B cell (primary cell): ENCODE measurements around the gene RASGRP3. TPM values are rescaled to one million over a fixed set of nuclear protein-coding genes. Genes with fewer than 3 reads are reported as not detected.

Experiments used
- ATAC-seq: fragments of 200-7000 bp; cut with Tn5 transposase; one replicate; pipeline ENCODE4 v1.10.0; 2021; ENCODE audit warnings: low read depth, mild to moderate bottlenecking, moderate number of reproducible peaks, moderate library complexity
- CTCF ChIA-PET: fragments of 350-600 bp; sonication (Branson Sonifier 250); formaldehyde crosslinking; loops from one replicate; lab custom pipeline; 2021; ENCODE audit warnings: antibody characterized with exemption, inconsistent platforms; lab: Charles Lee
- POLR2A ChIA-PET: fragments of 350-600 bp; sonication (Branson Sonifier 250); formaldehyde crosslinking; loops from one replicate; lab custom pipeline; 2021; ENCODE audit warnings: antibody characterized with exemption; lab: Charles Lee
- DNase-seq: peaks from one replicate; pipeline ENCODE4 v3.0.0; 2013
- H2AFZ ChIP-seq: 2 replicates; pipeline ENCODE4 v1.6.1; 2012; ENCODE audit warnings: mild to moderate bottlenecking, low read depth, low read length; ENCODE audit not compliant: insufficient read depth, poor library complexity, severe bottlenecking
- H3K27ac ChIP-seq, 2 donors: 1 replicate in 1 of 2; 2 replicates in 1 of 2; pipeline ENCODE4 v1.5.1; 2012 to 2013; ENCODE audit warnings: low read length in 2 of 2, mild to moderate bottlenecking in 2 of 2, moderate library complexity in 1 of 2
- H3K27me3 ChIP-seq, 4 experiments: fragments of 200-600 bp in 1 of 4; sonication (generic) in 1 of 4; replicated peaks in 1 of 4; 1 replicate in 2 of 4; 2 replicates in 2 of 4; pipeline versions ENCODE4 v1.6.1 to v1.7.0; 2013 to 2016; ENCODE audit warnings: low read length in 3 of 4, mild to moderate bottlenecking in 2 of 4, mixed read lengths in 1 of 4, moderate library complexity in 1 of 4; ENCODE audit not compliant: insufficient read depth in 4 of 4, control insufficient read depth in 3 of 4; ENCODE audit errors: control extremely low read depth in 1 of 4
- H3K36me3 ChIP-seq, 2 experiments: replicated peaks in 1 of 2; 1 replicate in 1 of 2; 2 replicates in 1 of 2; pipeline versions ENCODE4 v1.6.1 to v1.7.1; 2013; ENCODE audit warnings: low read length in 1 of 2; ENCODE audit not compliant: insufficient read depth in 2 of 2, control insufficient read depth in 1 of 2; ENCODE audit errors: control extremely low read depth in 1 of 2, extremely low read depth in 1 of 2
- H3K4me1 ChIP-seq, 2 donors: fragments of 200-600 bp in 1 of 2; sonication (generic) in 1 of 2; 1 replicate in 1 of 2; 2 replicates in 1 of 2; pipeline versions ENCODE4 v1.5.1 to v1.6.1; 2013 to 2017; ENCODE audit warnings: low read length in 2 of 2; ENCODE audit not compliant: control insufficient read depth in 2 of 2, insufficient read depth in 2 of 2
- H3K4me2 ChIP-seq: replicated peaks from 2 replicates; pipeline ENCODE3; 2012; ENCODE audit warnings: mild to moderate bottlenecking, low read depth, low read length; ENCODE audit not compliant: poor library complexity, severe bottlenecking
- H3K4me3 ChIP-seq, 5 experiments: fragments of 200-600 bp in 1 of 5; sonication (generic) in 1 of 5; 1 replicate in 3 of 5; 2 replicates in 2 of 5; pipeline versions ENCODE4 v1.5.1 to v1.7.0; 2011 to 2016; ENCODE audit warnings: low read length in 4 of 5, mild to moderate bottlenecking in 4 of 5, low read depth in 2 of 5, control low read depth in 1 of 5, moderate library complexity in 1 of 5; ENCODE audit not compliant: insufficient read depth in 1 of 5; ENCODE audit errors: control extremely low read depth in 1 of 5, extremely low read depth in 1 of 5
- H3K79me2 ChIP-seq: fragments of 200-600 bp; sonication (generic); one replicate; pipeline ENCODE4 v1.6.0; 2016; ENCODE audit warnings: low read length; ENCODE audit not compliant: control insufficient read depth, insufficient read depth
- H3K9ac ChIP-seq: fragments of 200-600 bp; sonication (generic); 2 replicates; pipeline ENCODE4 v1.6.1; 2017; ENCODE audit warnings: mild to moderate bottlenecking, low read length, moderate library complexity
- H3K9me3 ChIP-seq, 3 donors: one replicate each; pipeline versions ENCODE4 v1.6.1 to v1.7.1; 2013; ENCODE audit warnings: low read length in 2 of 3; ENCODE audit not compliant: control insufficient read depth in 2 of 3, insufficient read depth in 1 of 3; ENCODE audit errors: control extremely low read depth in 1 of 3
- H4K20me1 ChIP-seq: 2 replicates; pipeline ENCODE4 v1.6.0; 2012; ENCODE audit warnings: mild to moderate bottlenecking, low read length; ENCODE audit not compliant: insufficient read depth, control insufficient read depth, poor library complexity, severe bottlenecking
- H3K27ac Mint-ChIP-seq: one replicate; pipeline ENCODE4 v1.8.0; 2021; ENCODE audit warnings: mixed read lengths
- H3K27me3 Mint-ChIP-seq: one replicate; pipeline ENCODE4 v1.8.0; 2021; ENCODE audit warnings: mixed read lengths
- H3K4me1 Mint-ChIP-seq: one replicate; pipeline ENCODE4 v1.8.0; 2021; ENCODE audit warnings: mixed read lengths
- H3K4me3 Mint-ChIP-seq: one replicate; pipeline ENCODE4 v1.8.0; 2021; ENCODE audit warnings: mixed read lengths
- H3K9me3 Mint-ChIP-seq: one replicate; pipeline ENCODE4 v1.8.0; 2022; ENCODE audit warnings: mixed read lengths; ENCODE audit not compliant: insufficient read depth
- EZH2 ChIP-seq: IDR thresholded peaks from 2 replicates; pipeline ENCODE4 v1.6.1; 2012; ENCODE audit warnings: borderline replicate concordance, low read depth, mild to moderate bottlenecking, moderate library complexity, low read length; ENCODE audit not compliant: insufficient read depth, poor library complexity, severe bottlenecking
- WGBS: methylation state at CpG from one replicate; pipeline ENCODE4 v1.1.5; 2013; ENCODE audit warnings: missing lambda C conversion rate; ENCODE audit not compliant: insufficient coverage; 5-methylcytosine and 5-hydroxymethylcytosine counted together
- intact Hi-C: fragments of 100-400 bp; cut with micrococcal nuclease; formaldehyde crosslinking; loops from one replicate; pipeline ENCODE4 v1.10.0; 2022
- polyA plus RNA-seq: library from polyadenylated mRNA; depleted of rRNA; stranded (reverse); fragments of >200 nt; gene quantifications from 2 replicates; pipeline ENCODE4 v1.2.3, GENCODE V29; 2012
- total RNA-seq, 2 donors: library from RNA; stranded (reverse); fragments of 120-200 nt in 1 of 2; gene quantifications; 1 replicate in 1 of 2; 2 replicates in 1 of 2; pipeline versions ENCODE4 v1.2.3 to v1.2.4, GENCODE V29; 2013 to 2022
- TF ChIP-seq, protein P1 (sequence below): fragments of 200-600 bp; IDR thresholded peaks from one replicate; pipeline ENCODE4 v1.8.0; 2022; ENCODE audit warnings: antibody characterized with exemption, mild to moderate bottlenecking

RASGRP3 gene
- total and polyA plus RNA-seq, 2 donors (not counting 1 experiment from before 2014, with no cell fraction given): 67.5 to 107 TPM

- Histone ChIP-seq H3K27ac (peak within 1 kb of the TSS; percentile 88 to 90), H3K4me2 (peak within 1 kb of the TSS; percentile 74), H3K9me3 (no peaks in the 10 kb centered on the region), H2AFZ (peak within 1 kb of the TSS; percentile 98), H3K4me3 (peak within 1 kb of the TSS; percentile 78 to 99 (median 90)), H3K27me3 (no peaks in the 10 kb centered on the region), H4K20me1 (no peaks in the 10 kb centered on the region), H3K79me2 (peaks cover 34% of the 10 kb centered on the region), H3K9ac (peak within 1 kb of the TSS; percentile 91), H3K36me3 (peaks cover 0 to 6% of the 10 kb centered on the region in 2 experiments), H3K4me1 (peaks cover 16% of the 10 kb centered on the region in 2 donors)
- Mint-ChIP-seq H3K9me3 (no peaks in the 10 kb centered on the region), H3K27ac (peak within 1 kb of the TSS; percentile 94), H3K4me1 (peaks cover 31% of the 10 kb centered on the region), H3K27me3 (no peaks in the 10 kb centered on the region), H3K4me3 (peak within 1 kb of the TSS; percentile 97)
- POLR2A ChIA-PET: interaction anchor here (0.8 to 1.7 kb wide), 6 partner anchors 16 to 1536 kb away, joined by 4 to 7 read pairs (median 4); partner anchors contain the start of genes RASGRP3 and SPAST
- no peak for TF ChIP-seq EZH2
- TF ChIP-seq, protein P1, sequence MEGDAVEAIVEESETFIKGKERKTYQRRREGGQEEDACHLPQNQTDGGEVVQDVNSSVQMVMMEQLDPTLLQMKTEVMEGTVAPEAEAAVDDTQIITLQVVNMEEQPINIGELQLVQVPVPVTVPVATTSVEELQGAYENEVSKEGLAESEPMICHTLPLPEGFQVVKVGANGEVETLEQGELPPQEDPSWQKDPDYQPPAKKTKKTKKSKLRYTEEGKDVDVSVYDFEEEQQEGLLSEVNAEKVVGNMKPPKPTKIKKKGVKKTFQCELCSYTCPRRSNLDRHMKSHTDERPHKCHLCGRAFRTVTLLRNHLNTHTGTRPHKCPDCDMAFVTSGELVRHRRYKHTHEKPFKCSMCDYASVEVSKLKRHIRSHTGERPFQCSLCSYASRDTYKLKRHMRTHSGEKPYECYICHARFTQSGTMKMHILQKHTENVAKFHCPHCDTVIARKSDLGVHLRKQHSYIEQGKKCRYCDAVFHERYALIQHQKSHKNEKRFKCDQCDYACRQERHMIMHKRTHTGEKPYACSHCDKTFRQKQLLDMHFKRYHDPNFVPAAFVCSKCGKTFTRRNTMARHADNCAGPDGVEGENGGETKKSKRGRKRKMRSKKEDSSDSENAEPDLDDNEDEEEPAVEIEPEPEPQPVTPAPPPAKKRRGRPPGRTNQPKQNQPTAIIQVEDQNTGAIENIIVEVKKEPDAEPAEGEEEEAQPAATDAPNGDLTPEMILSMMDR: no peak
- under 1% methylated on average over 52 of the region's 56 CpGs for WGBS
- peak; percentile 94 for ATAC-seq
- intact Hi-C loops: loop anchor here (1.0 to 10.0 kb wide), 8 partner anchors 16 to 1588 kb away; partner anchors contain the start of genes BIRC6, LTBP1, MEMO1 and TTC27
- peak; percentile 99 for DNase-seq
- CTCF ChIA-PET: interaction anchor here (0.6 to 3.3 kb wide), 7 partner anchors 11 to 227 kb away, joined by 3 to 32 read pairs (median 4); partner anchors contain the start of gene RASGRP3
Observed at GRCh38 chr2:33599175-33599942, 122.9 kb downstream of the RASGRP3 start, which contains the start of gene FAM98A. FAM98A (minus strand) TSS chr2:33599299; CDS start chr2:33599221, 78 bp downstream.
